Thyroid gland (tissue), 4 donors: Measurements from ENCODE around the gene KIF3B.

Experiments used
- POLR2A ChIP-seq, 2 donors: fragments of 450-650 bp; IDR thresholded peaks; one replicate each; pipeline ENCODE4 v1.6.1; 2017; ENCODE audit warnings: antibody characterized with exemption in 2 of 2, mild to moderate bottlenecking in 2 of 2, moderate library complexity in 1 of 2
- TF ChIP-seq, protein P1 (sequence below), 6 experiments: fragments of 200-600 bp in 3 of 6; fragments of 450-650 bp in 3 of 6; sonication (generic) in 3 of 6; IDR thresholded peaks; one replicate each; pipeline ENCODE4 v1.5.1; 2016 to 2019; ENCODE audit warnings: antibody characterized with exemption in 6 of 6, mild to moderate bottlenecking in 2 of 6, inconsistent platforms in 1 of 6, moderate library complexity in 1 of 6

DNA sequence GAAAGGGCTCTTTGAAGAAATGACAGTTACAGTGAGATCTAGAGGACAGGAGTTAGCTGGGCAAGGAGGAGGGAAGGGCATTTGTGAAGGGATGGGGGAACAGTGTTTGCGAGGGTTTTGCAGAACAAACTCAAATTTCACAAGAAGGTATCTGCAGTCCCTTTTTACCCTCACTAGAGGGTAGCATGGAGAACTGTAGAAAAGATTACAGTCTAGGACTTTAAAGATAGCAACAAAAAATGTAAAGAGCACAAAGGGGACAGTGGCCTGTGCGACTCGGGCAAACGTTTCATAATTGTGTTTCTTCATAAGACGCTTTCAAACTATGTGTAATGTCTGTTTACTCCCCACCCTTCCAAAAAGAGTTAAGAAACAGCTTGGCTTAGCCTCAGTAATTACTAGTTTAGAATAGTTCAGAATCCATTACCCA lies 59.5 kb downstream of the KIF3B start:
- TF ChIP-seq, protein P1, sequence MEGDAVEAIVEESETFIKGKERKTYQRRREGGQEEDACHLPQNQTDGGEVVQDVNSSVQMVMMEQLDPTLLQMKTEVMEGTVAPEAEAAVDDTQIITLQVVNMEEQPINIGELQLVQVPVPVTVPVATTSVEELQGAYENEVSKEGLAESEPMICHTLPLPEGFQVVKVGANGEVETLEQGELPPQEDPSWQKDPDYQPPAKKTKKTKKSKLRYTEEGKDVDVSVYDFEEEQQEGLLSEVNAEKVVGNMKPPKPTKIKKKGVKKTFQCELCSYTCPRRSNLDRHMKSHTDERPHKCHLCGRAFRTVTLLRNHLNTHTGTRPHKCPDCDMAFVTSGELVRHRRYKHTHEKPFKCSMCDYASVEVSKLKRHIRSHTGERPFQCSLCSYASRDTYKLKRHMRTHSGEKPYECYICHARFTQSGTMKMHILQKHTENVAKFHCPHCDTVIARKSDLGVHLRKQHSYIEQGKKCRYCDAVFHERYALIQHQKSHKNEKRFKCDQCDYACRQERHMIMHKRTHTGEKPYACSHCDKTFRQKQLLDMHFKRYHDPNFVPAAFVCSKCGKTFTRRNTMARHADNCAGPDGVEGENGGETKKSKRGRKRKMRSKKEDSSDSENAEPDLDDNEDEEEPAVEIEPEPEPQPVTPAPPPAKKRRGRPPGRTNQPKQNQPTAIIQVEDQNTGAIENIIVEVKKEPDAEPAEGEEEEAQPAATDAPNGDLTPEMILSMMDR (IDR thresholded peaks at IDR 0.05) = peak in 4 of 6 experiments; percentile 29 to 65 (median 54)
- TF ChIP-seq POLR2A (IDR thresholded peaks at IDR 0.05) = no peak
